DMS 273 (cell line): ENCODE results near the gene NR2F1.

Experiments used
- DNase-seq: peaks from one replicate; lab custom pipeline; 2025; ENCODE audit not compliant: unreplicated experiment; lab: John Stamatoyannopoulos, UW

NR2F1 gene

GRCh38 chr5:93603793-93604643 lies 21.0 kb downstream of the NR2F1 start:
- peak; percentile 48 for DNase-seq

- no peak for DNase-seq
These were observed 21.9 kb downstream of the NR2F1 start for GRCh38 chr5:93604644-93605515.

- DNase-seq = no peak
These were observed 23.3 kb downstream of the NR2F1 start for GRCh38 chr5:93606382-93606752.

GRCh38 chr5:93607367-93608258 lies 24.6 kb downstream of the NR2F1 start:
- peak; percentile 74 for DNase-seq

GRCh38 chr5:93608855-93609254 lies 25.8 kb downstream of the NR2F1 start:
- no peak for DNase-seq

GRCh38 chr5:93609762-93610161 lies 26.7 kb downstream of the NR2F1 start:
- no peak for DNase-seq

GRCh38 chr5:93610581-93611272 lies 27.7 kb downstream of the NR2F1 start:
- DNase-seq = no peak

- DNase-seq = no peak
These were observed 28.4 kb downstream of the NR2F1 start for GRCh38 chr5:93611273-93611975.

GRCh38 chr5:93611976-93612854 lies 29.2 kb downstream of the NR2F1 start:
- peak; percentile 68 for DNase-seq

GRCh38 chr5:93612855-93613243 lies 29.8 kb downstream of the NR2F1 start:
- DNase-seq = no peak

GRCh38 chr5:93616538-93617174 lies 33.6 kb downstream of the NR2F1 start:
- DNase-seq = no peak

GRCh38 chr5:93620487-93621326 lies 37.7 kb downstream of the NR2F1 start:
- DNase-seq = peak; percentile 93

- peak; percentile 92 for DNase-seq
These were observed 38.3 kb downstream of the NR2F1 start for GRCh38 chr5:93621327-93621798.

GRCh38 chr5:93622240-93622885 lies 39.3 kb downstream of the NR2F1 start:
- peak; percentile 72 for DNase-seq

- no peak for DNase-seq
These were observed 40.1 kb downstream of the NR2F1 start for GRCh38 chr5:93623153-93623552.

GRCh38 chr5:93626801-93627200 lies 43.8 kb downstream of the NR2F1 start:
- no peak for DNase-seq

GRCh38 chr5:93632327-93632726 lies 49.3 kb downstream of the NR2F1 start:
- no peak for DNase-seq
